Memory B cell (primary cell): Measurements from ENCODE around the gene ZNF23.
"Not testable (repeated sequence)": the region's sequence is repeated elsewhere in the genome, so short reads cannot be mapped to it uniquely, and the experiment has no call there.

Source experiments
- ATAC-seq: fragments of 150-1000 bp; cut with Tn5 transposase; 2 replicates; pipeline ENCODE4 v1.10.0; 2021; ENCODE audit warnings: low read depth, mild to moderate bottlenecking, moderate library complexity
- DNase-seq, 2 donors: peaks; one replicate each; pipeline ENCODE4 v3.0.0; 2022; ENCODE audit warnings: low spot score in 2 of 2
- H3K27ac Mint-ChIP-seq: one replicate; pipeline ENCODE4 v1.8.0; 2022; ENCODE audit warnings: mild to moderate bottlenecking, moderate library complexity, mixed read lengths
- H3K27me3 Mint-ChIP-seq: one replicate; pipeline ENCODE4 v1.8.0; 2022; ENCODE audit warnings: mixed read lengths
- H3K36me3 Mint-ChIP-seq: one replicate; pipeline ENCODE4 v1.8.0; 2022; ENCODE audit warnings: mild to moderate bottlenecking, mixed read lengths
- H3K4me1 Mint-ChIP-seq: one replicate; pipeline ENCODE4 v1.8.0; 2022; ENCODE audit warnings: mixed read lengths
- H3K4me3 Mint-ChIP-seq: one replicate; pipeline ENCODE4 v1.8.0; 2022; ENCODE audit warnings: mild to moderate bottlenecking, moderate library complexity, mixed read lengths
- H3K9me3 Mint-ChIP-seq: one replicate; pipeline ENCODE4 v1.8.0; 2022; ENCODE audit warnings: mixed read lengths

Gene ZNF23

GRCh38 chr16:71461686-71462648 is at the start of gene ZNF23:
Gene ZNF23 (minus strand): TSS chr16:71462247. CDS start chr16:71456796, 5,451 bp downstream.
- H3K27me3 Mint-ChIP-seq = no peaks in the 10 kb centered on the region
- H3K36me3 Mint-ChIP-seq = peaks cover 2% of the 10 kb centered on the region
- H3K27ac Mint-ChIP-seq = peak within 1 kb of the TSS; percentile 98

GRCh38 chr16:71507061-71507460 is 45.0 kb upstream of the ZNF23 start:
- Mint-ChIP-seq H3K27me3 (peaks cover 11% of the 10 kb centered on the region), H3K9me3 (no peaks in the 10 kb centered on the region), H3K4me1 (no peaks in the 10 kb centered on the region), H3K36me3 (no peaks in the 10 kb centered on the region), H3K4me3 (no peak overlapping the region), H3K27ac (no peak overlapping the region)
- ATAC-seq (no peak), DNase-seq (no peak)

More at GRCh38 chr16:71461686-71462648, at the start of gene ZNF23:
- H3K4me3 Mint-ChIP-seq = peak within 1 kb of the TSS; percentile 87
- DNase-seq (peak; percentile 83 to 90), ATAC-seq (peak; percentile 97)
- peaks cover 14% of the 10 kb centered on the region for H3K4me1 Mint-ChIP-seq
- no peaks in the 10 kb centered on the region for H3K9me3 Mint-ChIP-seq

- H3K9me3 Mint-ChIP-seq = no peaks in the 10 kb centered on the region
- no peak overlapping the region for H3K27ac Mint-ChIP-seq
- no peak for DNase-seq
- peaks cover 15% of the 10 kb centered on the region for H3K27me3 Mint-ChIP-seq
- H3K4me1 Mint-ChIP-seq = no peaks in the 10 kb centered on the region
- no peak for ATAC-seq
- H3K36me3 Mint-ChIP-seq = no peaks in the 10 kb centered on the region
- no peak overlapping the region for H3K4me3 Mint-ChIP-seq
These were observed 42.9 kb upstream of the ZNF23 start for GRCh38 chr16:71504901-71505300.

GRCh38 chr16:71504051-71504450 is 42.0 kb upstream of the ZNF23 start:
- H3K27me3 Mint-ChIP-seq = peaks cover 13% of the 10 kb centered on the region
- ATAC-seq = not testable (repeated sequence)

GRCh38 chr16:71501547-71501946 is 39.5 kb upstream of the ZNF23 start:
- Mint-ChIP-seq H3K36me3 (peaks cover 2% of the 10 kb centered on the region), H3K4me3 (no peak overlapping the region), H3K27me3 (peaks cover 15% of the 10 kb centered on the region), H3K9me3 (no peaks in the 10 kb centered on the region), H3K4me1 (no peaks in the 10 kb centered on the region), H3K27ac (no peak overlapping the region)
- ATAC-seq (no peak), DNase-seq (no peak)

More at GRCh38 chr16:71504051-71504450, 42.0 kb upstream of the ZNF23 start:
- H3K36me3 Mint-ChIP-seq, H3K27ac Mint-ChIP-seq, H3K9me3 Mint-ChIP-seq, H3K4me1 Mint-ChIP-seq, DNase-seq, H3K4me3 Mint-ChIP-seq: not testable (repeated sequence)

- DNase-seq = no peak
- no peak overlapping the region for H3K27ac Mint-ChIP-seq
- H3K27me3 Mint-ChIP-seq = peaks cover 15% of the 10 kb centered on the region
- no peaks in the 10 kb centered on the region for H3K4me1 Mint-ChIP-seq
- no peak for ATAC-seq
- H3K4me3 Mint-ChIP-seq = no peak overlapping the region
- peaks cover 2% of the 10 kb centered on the region for H3K36me3 Mint-ChIP-seq
- no peaks in the 10 kb centered on the region for H3K9me3 Mint-ChIP-seq
These were observed 38.9 kb upstream of the ZNF23 start for GRCh38 chr16:71500964-71501363.

GRCh38 chr16:71499775-71500364 is 37.8 kb upstream of the ZNF23 start:
- ATAC-seq = peak; percentile 83

GRCh38 chr16:71498031-71498430 is 36.0 kb upstream of the ZNF23 start:
- no peaks in the 10 kb centered on the region for H3K9me3 Mint-ChIP-seq
- ATAC-seq = no peak
- no peaks in the 10 kb centered on the region for H3K4me1 Mint-ChIP-seq

More at GRCh38 chr16:71499775-71500364, 37.8 kb upstream of the ZNF23 start:
- H3K4me1 Mint-ChIP-seq = no peaks in the 10 kb centered on the region
- H3K4me3 Mint-ChIP-seq = no peak overlapping the region
- H3K9me3 Mint-ChIP-seq = no peaks in the 10 kb centered on the region
- H3K36me3 Mint-ChIP-seq = peaks cover 2% of the 10 kb centered on the region
- DNase-seq = peak; percentile 58 to 62
- H3K27ac Mint-ChIP-seq = no peak overlapping the region
- peaks cover 15% of the 10 kb centered on the region for H3K27me3 Mint-ChIP-seq

GRCh38 chr16:71493213-71493612 is 31.2 kb upstream of the ZNF23 start:
- peaks cover 4% of the 10 kb centered on the region for H3K27me3 Mint-ChIP-seq
- no peak overlapping the region for H3K4me3 Mint-ChIP-seq
- no peaks in the 10 kb centered on the region for H3K36me3 Mint-ChIP-seq
- H3K4me1 Mint-ChIP-seq = no peaks in the 10 kb centered on the region
- no peak for ATAC-seq
- DNase-seq = no peak
- no peaks in the 10 kb centered on the region for H3K9me3 Mint-ChIP-seq
- H3K27ac Mint-ChIP-seq = no peak overlapping the region

More at GRCh38 chr16:71498031-71498430, 36.0 kb upstream of the ZNF23 start:
- DNase-seq = no peak
- Mint-ChIP-seq H3K27ac (no peak overlapping the region), H3K36me3 (peaks cover 2% of the 10 kb centered on the region), H3K27me3 (peaks cover 11% of the 10 kb centered on the region), H3K4me3 (no peak overlapping the region)

GRCh38 chr16:71492786-71493185 is 30.7 kb upstream of the ZNF23 start:
- Mint-ChIP-seq H3K9me3 (no peaks in the 10 kb centered on the region), H3K27ac (peak overlapping the region; percentile 39), H3K4me1 (no peaks in the 10 kb centered on the region), H3K36me3 (no peaks in the 10 kb centered on the region), H3K27me3 (peaks cover 2% of the 10 kb centered on the region), H3K4me3 (no peak overlapping the region)
- ATAC-seq (no peak), DNase-seq (no peak)

- Mint-ChIP-seq H3K27me3 (peaks cover 1% of the 10 kb centered on the region), H3K36me3 (no peaks in the 10 kb centered on the region), H3K27ac (no peak overlapping the region), H3K9me3 (no peaks in the 10 kb centered on the region), H3K4me1 (no peaks in the 10 kb centered on the region), H3K4me3 (no peak overlapping the region)
- DNase-seq (no peak), ATAC-seq (no peak)
These were observed 29.0 kb upstream of the ZNF23 start for GRCh38 chr16:71491054-71491453.

GRCh38 chr16:71490361-71490760 is 28.3 kb upstream of the ZNF23 start:
- Mint-ChIP-seq H3K4me3 (no peak overlapping the region), H3K9me3 (no peaks in the 10 kb centered on the region), H3K4me1 (peaks cover 3% of the 10 kb centered on the region), H3K36me3 (no peaks in the 10 kb centered on the region), H3K27ac (no peak overlapping the region), H3K27me3 (peaks cover 1% of the 10 kb centered on the region)
- ATAC-seq (no peak), DNase-seq (no peak)

- peaks cover 8% of the 10 kb centered on the region for H3K4me1 Mint-ChIP-seq
- no peak for DNase-seq
- no peaks in the 10 kb centered on the region for H3K36me3 Mint-ChIP-seq
- no peak for ATAC-seq
- H3K27ac Mint-ChIP-seq = no peak within 1 kb of the TSS
- H3K27me3 Mint-ChIP-seq = no peaks in the 10 kb centered on the region
- H3K9me3 Mint-ChIP-seq = no peaks in the 10 kb centered on the region
- no peak within 1 kb of the TSS for H3K4me3 Mint-ChIP-seq
These were observed 27.1 kb upstream of the ZNF23 start, which contains the start of gene ZNF19 for GRCh38 chr16:71489122-71489521. Gene ZNF19 (minus strand): TSS chr16:71489324. CDS start chr16:71482114, 7,210 bp downstream.
